Measurements from ENCODE around the gene FOXR1.

DNA sequence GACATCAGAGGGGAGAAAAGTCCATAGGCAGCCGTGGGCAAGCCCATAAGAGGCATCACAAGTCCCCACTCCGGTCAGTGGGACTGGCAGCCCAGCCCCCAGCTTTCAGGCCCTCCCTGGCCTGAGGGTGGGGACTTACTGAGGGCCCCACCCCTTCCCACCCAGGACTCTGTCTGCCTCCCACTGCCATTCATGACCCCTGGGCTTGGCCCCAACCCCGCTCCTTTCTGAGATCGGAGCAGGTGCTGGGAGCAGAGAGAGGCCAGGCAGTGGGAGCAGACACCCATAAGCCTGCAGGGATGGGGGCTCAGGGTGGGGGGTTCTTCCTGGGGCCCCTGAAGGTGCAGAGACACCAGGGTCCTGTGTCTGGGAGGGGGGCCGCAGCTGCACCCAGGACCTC, 10.4 kb upstream of the FOXR1 start:
- TF ChIP-seq CTCF (IDR thresholded peaks at IDR 0.05; ENCODE audit: borderline replicate concordance, extremely low read depth, low read length, poor library complexity, severe bottlenecking), result no peak
- no peak for TF ChIP-seq EZH2 (IDR thresholded peaks at IDR 0.05; ENCODE audit: borderline replicate concordance, low read depth, low read length, severe bottlenecking)
